Measurements from ENCODE around the gene TRMT1. TPM values are rescaled to one million over a fixed set of nuclear protein-coding genes. Genes with fewer than 3 reads are reported as not detected.

The TRMT1 gene
- polyA plus RNA-seq, 3 donors: 14.5 to 94.7 (median 14.5) TPM

GRCh38 chr19:13094106-13094504, 22.4 kb downstream of the TRMT1 start:
- Histone ChIP-seq H3K27ac (ENCODE audit: low read depth in 1 of 2, low read length in 2 of 2) (no peak overlapping the region), H2AFZ (ENCODE audit: insufficient read depth, low read depth, low read length, poor library complexity, severe bottlenecking) (peak overlapping the region; percentile 72), H3K9me3 (replicated peaks in 1 of 2; ENCODE audit: control insufficient read depth in 1 of 2, insufficient read depth in 1 of 2, low read length in 2 of 2) (no peaks in the 10 kb centered on the region), H3K79me2 (ENCODE audit: insufficient read depth, low read length) (peaks cover 25% of the 10 kb centered on the region), H3K9ac (ENCODE audit: insufficient read depth, low read length, poor library complexity, severe bottlenecking) (no peak overlapping the region), H3K27me3 (ENCODE audit: control insufficient read depth in 2 of 2, insufficient read depth in 2 of 2, low read length in 2 of 2) (no peaks in the 10 kb centered on the region), H3K4me3 (replicated peaks in 1 of 3; ENCODE audit: low read depth in 2 of 3, low read length in 3 of 3) (peak overlapping the region in 1 of 3 experiments; percentile 84), H3K36me3 (replicated peaks in 1 of 2; ENCODE audit: control insufficient read depth in 1 of 2, insufficient read depth in 2 of 2, low read length in 2 of 2) (no peaks in the 10 kb centered on the region), H4K20me1 (ENCODE audit: insufficient read depth, low read length) (no peaks in the 10 kb centered on the region), H3K4me2 (replicated peaks; ENCODE audit: extremely low read depth, low read length, poor library complexity, severe bottlenecking) (peak overlapping the region; percentile 100), H3K4me1 (ENCODE audit: control insufficient read depth in 1 of 2, insufficient read depth in 2 of 2, low read length in 2 of 2) (peaks cover 31 to 44% of the 10 kb centered on the region in 2 donors)
- H3K4me1 Mint-ChIP-seq: peaks cover 25% of the 10 kb centered on the region
- intact Hi-C loops (cut with micrococcal nuclease): loop anchor here in 1 of 2 donors (2.0 to 10.0 kb wide), 2 partner anchors 117 to 299 kb away; partner anchors contain the start of gene JUNB
- H3K9me3 Mint-ChIP-seq: no peaks in the 10 kb centered on the region
- peaks cover 0 to 5% (median 3%) of the 10 kb centered on the region in 3 donors for H3K27me3 Mint-ChIP-seq (ENCODE audit: low read depth in 3 of 3)
- DNase-seq: no peak
- peak overlapping the region in 4 of 7 donors; percentile 20 to 81 (median 24) for H3K27ac Mint-ChIP-seq
- peak; percentile 61 for TF ChIP-seq CTCF (IDR thresholded peaks at IDR 0.05)
- no peaks in the 10 kb centered on the region for H3K36me3 Mint-ChIP-seq
- H3K4me3 Mint-ChIP-seq: peak overlapping the region; percentile 52 to 96
- WGBS (ENCODE audit: insufficient coverage): 79% methylated on average over 3 of the region's 5 CpGs

GRCh38 chr19:13093407-13094105, 23.0 kb downstream of the TRMT1 start:
- Mint-ChIP-seq H3K4me1 (peaks cover 22% of the 10 kb centered on the region), H3K4me3 (peak overlapping the region; percentile 46 to 52), H3K27me3 (ENCODE audit: low read depth in 3 of 3) (peaks cover 0 to 5% (median 3%) of the 10 kb centered on the region in 3 donors), H3K36me3 (no peaks in the 10 kb centered on the region), H3K27ac (peak overlapping the region in 1 of 7 donors; percentile 25), H3K9me3 (no peaks in the 10 kb centered on the region)
- peaks cover 26 to 39% of the 10 kb centered on the region in 2 donors for H3K4me1 ChIP-seq (ENCODE audit: control insufficient read depth in 1 of 2, insufficient read depth in 2 of 2, low read length in 2 of 2)
- DNase-seq: peak; percentile 84 to 89 (median 88)
- H3K4me2 ChIP-seq (replicated peaks; ENCODE audit: extremely low read depth, low read length, poor library complexity, severe bottlenecking): peak overlapping the region; percentile 100
- H4K20me1 ChIP-seq (ENCODE audit: insufficient read depth, low read length): no peaks in the 10 kb centered on the region
- intact Hi-C loops (cut with micrococcal nuclease): loop anchor here (2.0 to 10.0 kb wide), 3 partner anchors 115 to 299 kb away; partner anchors contain the start of gene JUNB (in 1 of the 2)
- no peak overlapping the region for H3K9ac ChIP-seq (ENCODE audit: insufficient read depth, low read length, poor library complexity, severe bottlenecking)
- no peaks in the 10 kb centered on the region for H3K27me3 ChIP-seq (ENCODE audit: control insufficient read depth in 2 of 2, insufficient read depth in 2 of 2, low read length in 2 of 2)
- H3K79me2 ChIP-seq (ENCODE audit: insufficient read depth, low read length): peaks cover 19% of the 10 kb centered on the region
- H3K27ac ChIP-seq (ENCODE audit: low read depth in 1 of 2, low read length in 2 of 2): no peak overlapping the region
- no peaks in the 10 kb centered on the region for H3K36me3 ChIP-seq (replicated peaks in 1 of 2; ENCODE audit: control insufficient read depth in 1 of 2, insufficient read depth in 2 of 2, low read length in 2 of 2)
- H3K4me3 ChIP-seq (replicated peaks in 1 of 3; ENCODE audit: low read depth in 2 of 3, low read length in 3 of 3): peak overlapping the region in 1 of 3 experiments; percentile 84
- TF ChIP-seq CTCF (IDR thresholded peaks at IDR 0.05): peak; percentile 97
- peak overlapping the region; percentile 72 for H2AFZ ChIP-seq (ENCODE audit: insufficient read depth, low read depth, low read length, poor library complexity, severe bottlenecking)
- no peaks in the 10 kb centered on the region for H3K9me3 ChIP-seq (replicated peaks in 1 of 2; ENCODE audit: control insufficient read depth in 1 of 2, insufficient read depth in 1 of 2, low read length in 2 of 2)
- 51% methylated on average over 11 of the region's 12 CpGs for WGBS (ENCODE audit: insufficient coverage)

All from CD14-positive monocyte (primary cell).